Activated T-cell treated with anti-CD3 and anti-CD28 coated beads for 1 hour (primary cell): ENCODE data around the gene ABTB2.

Experiments
- DNase-seq: peaks from one replicate; pipeline ENCODE4 v3.0.0-alpha.2; 2020; ENCODE audit warnings: low read depth

Gene ABTB2

DNA sequence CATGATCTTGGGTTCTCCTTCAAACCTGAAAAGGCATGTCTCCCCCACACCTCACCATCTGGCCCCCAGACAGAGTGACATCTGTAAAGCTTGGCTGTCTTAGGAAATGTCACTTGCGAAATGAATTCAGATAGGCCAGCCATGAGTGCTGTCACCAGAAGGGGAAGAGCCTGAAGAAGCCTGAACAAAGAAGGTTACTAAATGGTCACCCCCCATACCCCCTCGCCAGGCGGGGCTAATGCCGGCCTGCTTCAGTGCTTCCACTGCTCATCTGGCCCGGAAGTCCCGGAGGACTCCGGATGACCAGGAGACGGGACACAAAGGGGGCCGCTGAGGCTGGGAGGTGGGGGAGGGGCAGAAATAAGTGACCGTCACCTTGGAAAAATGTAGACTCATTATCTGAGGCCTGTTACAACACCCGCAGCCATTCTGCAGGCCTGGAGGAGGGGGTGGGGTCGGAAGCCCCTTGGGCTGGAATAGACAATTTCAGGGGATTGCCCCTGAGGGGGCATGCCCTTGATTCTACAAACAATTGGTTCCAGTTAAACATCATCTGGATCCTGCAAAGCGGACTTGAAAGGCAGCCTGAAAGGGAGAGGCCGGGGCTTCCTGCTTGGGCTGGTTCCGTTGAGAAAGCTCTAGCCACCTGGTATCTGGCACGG is 209.2 kb downstream of the ABTB2 start:
- no peak for DNase-seq

- DNase-seq, result no peak
Observed at GRCh38 chr11:34147581-34147980, 210.2 kb downstream of the ABTB2 start.

DNA sequence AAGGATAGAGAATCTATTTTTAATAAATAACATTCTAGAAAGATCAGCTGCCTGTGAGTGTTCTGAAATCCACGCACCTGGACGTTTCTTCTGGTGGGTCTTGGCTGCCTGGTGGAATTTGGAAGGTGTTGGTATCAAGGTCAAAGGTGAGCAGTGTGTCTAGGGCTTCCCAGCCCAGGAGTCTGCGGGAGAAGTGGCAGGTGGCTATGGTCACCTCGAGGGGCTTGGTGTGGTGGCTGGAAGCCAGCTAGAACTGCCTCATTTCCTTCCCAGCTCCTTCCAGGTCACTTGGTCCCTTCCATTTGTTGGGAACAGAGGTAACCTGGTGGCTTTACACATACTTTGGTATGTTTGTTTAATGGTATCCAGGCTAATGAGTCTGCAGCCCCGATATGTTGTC is 210.9 kb downstream of the ABTB2 start:
- DNase-seq, result no peak

- no peak for DNase-seq
Observed at GRCh38 chr11:34146411-34146810, 211.4 kb downstream of the ABTB2 start.

GRCh38 chr11:34145847-34146381 is 211.9 kb downstream of the ABTB2 start:
- DNase-seq, result no peak

DNA sequence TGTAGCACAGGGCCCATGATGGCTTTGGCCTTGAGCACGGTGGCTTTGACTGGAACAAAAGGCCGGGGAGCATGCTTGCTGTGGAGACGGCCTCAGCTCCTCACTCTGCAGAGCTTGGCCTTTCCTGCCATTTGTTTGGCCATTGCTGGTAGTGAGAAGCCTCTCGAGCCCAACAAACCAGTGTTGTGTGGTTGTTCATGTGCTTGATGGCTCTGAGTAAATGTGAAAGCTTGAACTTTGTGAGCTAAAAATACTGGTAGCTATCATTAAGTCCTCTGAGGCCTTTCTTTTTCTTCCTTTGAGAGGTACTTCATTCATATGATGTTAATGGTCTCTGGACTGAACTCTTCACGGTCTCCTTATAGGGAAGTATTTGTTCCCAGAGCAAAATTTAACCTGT is 212.7 kb downstream of the ABTB2 start:
- no peak for DNase-seq

DNA sequence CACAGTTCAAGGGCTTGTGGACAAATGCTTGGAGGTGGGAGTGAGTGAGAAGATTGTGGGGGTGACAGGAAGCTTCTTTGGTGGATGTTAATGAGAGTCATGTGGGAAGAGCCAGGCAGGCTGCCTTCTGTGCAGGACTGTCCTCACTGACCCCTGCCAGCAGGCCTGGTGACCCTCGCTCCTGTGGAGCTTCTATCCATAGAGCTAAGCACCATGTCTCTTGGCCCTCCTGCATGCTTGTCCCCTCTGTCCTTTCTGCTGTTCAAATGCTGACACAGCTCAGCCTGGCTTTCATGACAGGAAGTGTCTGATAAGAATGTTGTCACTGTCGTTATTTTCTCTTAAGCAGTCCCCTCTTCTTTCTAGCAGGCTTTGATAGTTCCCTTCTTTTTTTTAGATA is 214.8 kb downstream of the ABTB2 start:
- no peak for DNase-seq

DNA sequence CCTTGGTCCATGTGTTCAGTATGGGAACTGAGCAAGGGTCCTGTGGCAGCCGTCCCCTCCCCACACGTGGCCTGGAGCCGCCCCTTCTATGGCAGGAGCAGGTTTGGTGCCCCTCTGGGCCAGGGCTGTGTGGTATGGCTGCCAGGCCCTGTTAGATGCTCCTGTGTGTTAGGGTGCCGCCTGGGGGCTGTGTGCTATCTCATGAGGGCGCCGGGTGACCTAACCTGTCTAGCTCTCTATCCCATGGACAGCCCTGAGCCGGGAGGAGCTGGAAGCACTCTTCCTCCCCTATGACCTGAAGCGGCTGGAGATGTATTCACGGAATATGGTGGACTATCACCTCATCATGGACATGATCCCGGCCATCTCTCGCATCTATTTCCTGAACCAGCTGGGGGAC is 217.7 kb downstream of the ABTB2 start:
- DNase-seq, result no peak

- no peak for DNase-seq
Observed at GRCh38 chr11:34139346-34139745, 218.5 kb downstream of the ABTB2 start.

GRCh38 chr11:34136420-34136819 is 221.4 kb downstream of the ABTB2 start:
- DNase-seq, result no peak

DNA sequence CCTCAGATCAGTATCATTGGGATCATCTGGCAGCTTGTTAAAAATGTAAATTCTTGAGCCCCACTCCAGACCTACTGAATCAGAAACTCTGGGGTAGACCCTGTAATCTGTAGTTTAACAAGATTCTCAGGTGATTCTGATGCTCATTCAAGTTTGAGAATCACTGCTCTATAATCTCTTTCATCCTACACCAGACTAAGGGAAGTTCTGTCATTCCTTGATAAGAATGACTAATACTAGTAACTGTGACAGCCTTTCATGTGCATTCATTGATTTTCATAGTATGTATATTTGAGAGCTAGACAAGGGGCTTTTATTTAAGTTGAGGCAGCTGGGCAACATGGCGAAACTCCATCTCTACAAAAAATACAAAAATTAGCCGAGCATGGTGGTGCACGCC is 222.4 kb downstream of the ABTB2 start:
- no peak for DNase-seq

DNA sequence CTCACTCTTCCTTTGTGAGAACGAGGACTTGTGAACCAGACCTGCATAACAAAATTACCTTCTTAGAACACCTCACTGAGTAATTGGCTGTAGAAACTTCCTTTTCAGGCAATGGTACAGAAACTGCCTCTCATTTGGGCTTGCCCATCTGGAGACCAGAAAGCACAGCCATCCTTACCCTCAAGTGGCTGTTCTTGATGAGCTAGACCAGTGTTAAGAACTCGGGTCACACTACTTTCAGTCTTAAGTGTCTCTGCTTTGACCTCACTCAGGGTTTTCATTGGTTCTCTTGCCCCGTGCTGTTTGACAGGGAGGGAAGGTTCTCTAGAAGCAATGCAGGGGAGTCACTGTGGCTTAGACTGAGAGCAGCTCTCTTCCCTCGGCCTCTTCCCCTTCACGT is 223.0 kb downstream of the ABTB2 start:
- DNase-seq, result no peak

GRCh38 chr11:34132261-34132965 is 225.4 kb downstream of the ABTB2 start:
- no peak for DNase-seq

DNA sequence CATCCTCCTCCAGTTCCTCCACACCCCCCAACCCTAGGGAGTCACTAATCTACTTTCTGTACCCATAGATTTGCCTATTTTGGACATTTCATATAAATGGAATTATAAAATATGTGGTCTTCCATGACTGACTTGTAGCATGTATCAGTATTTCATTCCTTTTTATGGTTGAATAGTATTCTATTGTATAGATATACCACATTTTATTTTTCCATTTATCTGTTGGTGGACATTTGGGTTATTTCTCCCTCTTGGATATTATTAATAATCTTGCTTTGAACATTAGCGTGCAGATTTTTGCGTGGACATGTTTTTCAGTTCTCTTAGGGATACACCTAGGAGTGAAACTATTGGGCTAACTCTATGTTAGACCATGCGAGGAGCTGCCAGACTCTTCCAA is 229.0 kb downstream of the ABTB2 start:
- no peak for DNase-seq

GRCh38 chr11:34126959-34127848 is 230.6 kb downstream of the ABTB2 start:
- DNase-seq, result no peak

DNA sequence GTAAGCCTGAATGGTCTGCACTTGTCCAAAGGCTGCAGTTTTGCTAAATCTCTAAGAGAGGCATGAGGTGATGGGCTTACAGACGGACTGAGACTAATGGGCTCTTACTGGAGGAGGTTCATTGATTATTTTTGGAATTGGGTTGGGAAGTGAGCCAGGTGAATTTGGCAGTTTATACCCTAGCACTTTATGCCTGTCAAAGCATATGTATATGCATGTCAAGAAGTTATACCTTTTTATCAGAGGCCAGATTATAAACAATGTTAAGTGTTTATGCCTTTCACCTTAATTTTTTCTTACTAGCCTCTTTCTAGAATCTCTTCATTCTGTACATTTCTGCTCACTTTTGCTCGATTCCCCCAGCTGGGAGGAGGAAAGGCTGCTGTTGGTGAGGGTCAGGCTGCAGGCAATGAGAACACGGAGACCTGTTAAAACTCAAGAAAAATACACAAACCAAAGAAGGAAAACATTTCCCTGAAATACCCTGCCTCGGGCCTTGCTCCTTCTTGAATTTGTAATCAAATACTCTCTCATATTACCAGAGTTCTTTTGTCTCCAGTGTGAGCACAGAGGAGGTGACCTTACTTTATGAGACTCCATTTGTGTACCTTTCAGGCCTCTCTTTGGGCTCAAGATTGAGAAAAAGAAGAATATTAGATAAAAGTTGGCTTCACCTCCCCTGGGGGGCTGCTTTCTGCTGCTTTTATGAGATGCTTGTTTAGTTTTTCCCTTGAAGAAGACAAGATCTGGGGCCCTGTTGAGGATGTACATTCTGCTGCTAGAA is 232.7 kb downstream of the ABTB2 start:
- DNase-seq, result no peak

- DNase-seq, result no peak
Observed at GRCh38 chr11:34120651-34121050, 237.2 kb downstream of the ABTB2 start.

DNA sequence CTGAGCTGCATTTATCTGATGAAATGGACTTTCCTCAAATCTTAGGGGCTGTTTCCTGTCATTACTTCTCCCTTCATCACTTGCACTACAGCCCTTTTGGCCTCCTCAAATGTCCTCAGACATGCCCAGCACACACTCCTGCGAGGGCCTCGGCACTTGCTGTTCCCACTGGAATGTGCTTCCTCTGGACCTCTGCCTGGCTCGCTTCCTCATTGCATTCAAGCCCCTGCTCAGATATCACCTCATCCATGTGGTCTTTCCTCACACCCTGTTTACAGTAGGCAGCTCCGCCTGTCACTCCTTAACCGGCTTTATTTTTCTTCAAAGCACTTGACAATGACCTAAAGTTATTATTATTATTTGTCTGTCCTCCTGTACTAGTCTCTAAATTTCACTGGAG is 243.3 kb downstream of the ABTB2 start:
- DNase-seq, result no peak

DNA sequence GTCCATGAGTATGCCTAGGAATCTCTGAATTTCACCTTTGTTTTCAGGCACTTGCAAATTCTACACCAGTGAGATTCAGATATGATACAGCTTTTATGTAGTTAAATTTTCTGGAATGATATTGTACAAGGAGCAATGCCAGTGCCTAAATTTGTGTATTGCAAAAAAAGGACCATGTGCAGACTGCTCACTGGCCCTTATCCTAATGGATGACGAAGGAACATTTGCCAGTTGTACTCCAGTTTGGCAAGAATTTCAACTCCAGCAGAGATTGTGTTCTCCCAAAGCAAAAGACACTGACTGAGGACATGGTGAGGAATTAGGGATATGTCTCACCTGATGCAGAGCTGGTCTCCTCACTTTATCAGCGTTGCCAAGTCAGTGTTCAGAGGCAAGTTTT is 243.8 kb downstream of the ABTB2 start:
- no peak for DNase-seq

GRCh38 chr11:34111722-34112270 is 246.0 kb downstream of the ABTB2 start:
- no peak for DNase-seq

- DNase-seq, result no peak
Observed at GRCh38 chr11:34105957-34106504, 251.8 kb downstream of the ABTB2 start.
